ENCODE data around the gene TRIB2. TPM values are rescaled to one million over a fixed set of nuclear protein-coding genes. Genes with fewer than 3 reads are reported as not detected.

The TRIB2 gene
- total and polyA plus RNA-seq, 2 experiments from 2014 or later = 42.3 to 73.2 TPM

DNA sequence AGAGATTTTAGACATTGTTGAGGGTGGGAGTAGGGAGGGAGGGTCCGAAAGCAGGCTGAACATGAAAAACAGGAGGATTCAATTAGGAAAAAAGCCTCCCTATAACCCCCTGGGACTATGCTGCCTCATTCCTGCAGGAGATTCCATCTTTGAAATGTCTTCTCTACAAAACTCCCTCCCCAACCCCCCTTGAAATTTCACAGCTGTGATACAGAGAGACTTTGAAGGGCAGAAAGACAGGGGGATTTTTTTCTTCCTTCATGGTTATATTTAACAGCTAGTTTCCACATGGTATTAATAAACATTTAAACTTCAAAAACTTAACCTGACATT is 57.6 kb downstream of the TRIB2 start:
- Histone ChIP-seq H3K4me1 (ENCODE audit: low read depth) (no peaks in the 10 kb centered on the region), H3K27ac (no peak overlapping the region), H3K9me3 (ENCODE audit: low read depth) (no peaks in the 10 kb centered on the region), H3K27me3 (no peaks in the 10 kb centered on the region), H3K4me3 (no peak overlapping the region), H3K36me3 (no peaks in the 10 kb centered on the region)
- TF ChIP-seq, protein P1, sequence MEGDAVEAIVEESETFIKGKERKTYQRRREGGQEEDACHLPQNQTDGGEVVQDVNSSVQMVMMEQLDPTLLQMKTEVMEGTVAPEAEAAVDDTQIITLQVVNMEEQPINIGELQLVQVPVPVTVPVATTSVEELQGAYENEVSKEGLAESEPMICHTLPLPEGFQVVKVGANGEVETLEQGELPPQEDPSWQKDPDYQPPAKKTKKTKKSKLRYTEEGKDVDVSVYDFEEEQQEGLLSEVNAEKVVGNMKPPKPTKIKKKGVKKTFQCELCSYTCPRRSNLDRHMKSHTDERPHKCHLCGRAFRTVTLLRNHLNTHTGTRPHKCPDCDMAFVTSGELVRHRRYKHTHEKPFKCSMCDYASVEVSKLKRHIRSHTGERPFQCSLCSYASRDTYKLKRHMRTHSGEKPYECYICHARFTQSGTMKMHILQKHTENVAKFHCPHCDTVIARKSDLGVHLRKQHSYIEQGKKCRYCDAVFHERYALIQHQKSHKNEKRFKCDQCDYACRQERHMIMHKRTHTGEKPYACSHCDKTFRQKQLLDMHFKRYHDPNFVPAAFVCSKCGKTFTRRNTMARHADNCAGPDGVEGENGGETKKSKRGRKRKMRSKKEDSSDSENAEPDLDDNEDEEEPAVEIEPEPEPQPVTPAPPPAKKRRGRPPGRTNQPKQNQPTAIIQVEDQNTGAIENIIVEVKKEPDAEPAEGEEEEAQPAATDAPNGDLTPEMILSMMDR (IDR thresholded peaks at IDR 0.05; ENCODE audit: low read depth, low read length) = no peak
- DNase-seq (ENCODE audit: low read depth in 1 of 2, low spot score in 1 of 2) = peak in 1 of 2 donors; percentile 59

DNA sequence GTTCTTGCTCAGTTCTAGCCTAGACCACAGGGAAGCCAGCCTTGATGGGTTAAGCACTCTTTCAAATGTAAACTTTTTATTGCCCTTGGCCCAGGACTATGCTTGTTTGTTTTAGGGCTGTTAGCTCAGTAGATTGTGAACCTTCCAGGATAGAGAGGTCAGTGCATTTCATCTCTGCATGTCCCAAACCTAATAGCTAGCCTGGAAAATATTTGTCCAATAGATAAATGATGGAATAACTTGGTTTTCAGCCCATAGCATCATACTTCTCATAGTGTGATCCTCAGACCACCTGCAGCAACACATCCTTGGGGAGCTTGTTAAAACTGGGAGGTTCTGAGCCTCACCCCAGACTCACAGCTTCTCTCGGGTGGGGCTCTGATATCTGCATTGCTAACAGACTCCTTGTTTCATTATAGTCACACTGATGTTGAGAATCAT is 59.8 kb downstream of the TRIB2 start:
- Histone ChIP-seq H3K9me3 (ENCODE audit: low read depth) (no peaks in the 10 kb centered on the region), H3K4me1 (ENCODE audit: low read depth) (no peaks in the 10 kb centered on the region), H3K4me3 (no peak overlapping the region), H3K27me3 (no peaks in the 10 kb centered on the region), H3K27ac (no peak overlapping the region), H3K36me3 (no peaks in the 10 kb centered on the region)
- TF ChIP-seq, protein P1 (IDR thresholded peaks at IDR 0.05; ENCODE audit: low read depth, low read length) = no peak
- DNase-seq (ENCODE audit: low read depth in 1 of 2, low spot score in 1 of 2) = no peak

- no peaks in the 10 kb centered on the region for H3K9me3 ChIP-seq (ENCODE audit: low read depth)
- H3K4me3 ChIP-seq = no peak overlapping the region
- H3K27me3 ChIP-seq = no peaks in the 10 kb centered on the region
- H3K4me1 ChIP-seq (ENCODE audit: low read depth) = no peaks in the 10 kb centered on the region
- no peak overlapping the region for H3K27ac ChIP-seq
- DNase-seq (ENCODE audit: low read depth in 1 of 2, low spot score in 1 of 2) = no peak
- H3K36me3 ChIP-seq = no peaks in the 10 kb centered on the region
- TF ChIP-seq, protein P1 (IDR thresholded peaks at IDR 0.05; ENCODE audit: low read depth, low read length) = no peak
Measured at GRCh38 chr2:12778369-12778768, 61.6 kb downstream of the TRIB2 start.

- no peak for DNase-seq (ENCODE audit: low read depth in 1 of 2, low spot score in 1 of 2)
- Histone ChIP-seq H3K4me3 (no peak overlapping the region), H3K4me1 (ENCODE audit: low read depth) (no peaks in the 10 kb centered on the region), H3K36me3 (no peaks in the 10 kb centered on the region), H3K27me3 (no peaks in the 10 kb centered on the region), H3K27ac (no peak overlapping the region), H3K9me3 (ENCODE audit: low read depth) (no peaks in the 10 kb centered on the region)
- TF ChIP-seq, protein P1 (IDR thresholded peaks at IDR 0.05; ENCODE audit: low read depth, low read length) = no peak
Measured at GRCh38 chr2:12778811-12779579, 62.3 kb downstream of the TRIB2 start.

DNA sequence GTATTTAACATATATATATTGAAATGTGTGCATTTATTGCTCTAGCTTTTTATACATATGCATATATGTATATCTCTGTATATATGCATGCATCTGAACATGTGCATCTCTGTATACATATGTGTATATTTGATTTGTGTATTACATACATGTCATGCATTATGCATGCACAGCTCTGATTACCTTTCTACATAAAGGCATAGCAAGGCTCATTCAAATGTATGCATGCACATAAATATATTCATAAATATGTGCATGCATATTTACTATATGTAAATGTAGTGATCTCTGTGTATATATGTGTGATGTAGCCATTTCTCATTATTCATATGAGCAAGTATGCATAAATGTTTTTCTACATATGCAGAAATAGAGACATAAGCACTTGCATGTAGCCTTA is 64.6 kb downstream of the TRIB2 start:
- Histone ChIP-seq H3K36me3 (no peaks in the 10 kb centered on the region), H3K27me3 (no peaks in the 10 kb centered on the region), H3K27ac (no peak overlapping the region), H3K4me1 (ENCODE audit: low read depth) (no peaks in the 10 kb centered on the region), H3K4me3 (no peak overlapping the region), H3K9me3 (ENCODE audit: low read depth) (no peaks in the 10 kb centered on the region)
- no peak for DNase-seq (ENCODE audit: low read depth in 1 of 2, low spot score in 1 of 2)
- TF ChIP-seq, protein P1 (IDR thresholded peaks at IDR 0.05; ENCODE audit: low read depth, low read length) = no peak

Data from cardiac muscle cell (in vitro differentiated cells and primary cell).